OCI-LY7 (cell line): ENCODE measurements around the gene CLPSL2. TPM values are rescaled to one million over a fixed set of nuclear protein-coding genes. Genes with fewer than 3 reads are reported as not detected.

Source experiments
- BruUV-seq: library from RNA; stranded (reverse); fragments of 400-500 nt; replicated peaks from 2 replicates; lab custom pipeline; 2021; lab: Mats Ljungman, UMichigan
- CTCF ChIA-PET: fragments of 300-600 bp; sonication (Branson Sonifier 250); formaldehyde crosslinking; loops from one replicate; lab custom pipeline; 2022; ENCODE audit warnings: antibody characterized with exemption; ENCODE audit not compliant: unreplicated experiment; lab: Charles Lee
- POLR2A ChIA-PET: fragments of 300-600 bp; sonication (Branson Sonifier 250); formaldehyde crosslinking; loops from one replicate; lab custom pipeline; 2022; ENCODE audit warnings: antibody characterized with exemption; lab: Charles Lee
- DNase-seq: peaks from one replicate; pipeline ENCODE4 v3.0.0-alpha.2; 2015; ENCODE audit warnings: low spot score
- H2AFZ ChIP-seq: fragments of 200-600 bp; sonication (generic), shearing (Covaris generic); 2 replicates; pipeline ENCODE4 v1.6.1; 2014; ENCODE audit warnings: mild to moderate bottlenecking, antibody characterized with exemption, low read length, moderate library complexity
- H3K27ac ChIP-seq: fragments of 200-600 bp; sonication (generic); 2 replicates; pipeline ENCODE4 v1.5.1; 2014; ENCODE audit warnings: mixed run types, low read depth, mild to moderate bottlenecking, moderate library complexity, low read length, inconsistent platforms; ENCODE audit not compliant: poor library complexity, severe bottlenecking
- H3K36me3 ChIP-seq: fragments of 200-600 bp; sonication (generic); 2 replicates; pipeline ENCODE4 v1.6.1; 2014; ENCODE audit warnings: mild to moderate bottlenecking, antibody characterized with exemption, low read length, moderate library complexity, mixed read lengths; ENCODE audit not compliant: insufficient read depth
- H3K4me1 ChIP-seq: fragments of 200-600 bp; sonication (generic); 2 replicates; pipeline ENCODE4 v1.5.1; 2014; ENCODE audit warnings: mild to moderate bottlenecking, low read length; ENCODE audit not compliant: insufficient read depth, poor library complexity, severe bottlenecking
- H3K4me2 ChIP-seq: fragments of 200-600 bp; sonication (generic); 2 replicates; pipeline ENCODE4 v1.6.1; 2014; ENCODE audit warnings: mild to moderate bottlenecking, low read length
- H3K4me3 ChIP-seq: fragments of 200-600 bp; sonication (generic); 2 replicates; pipeline ENCODE4 v1.5.1; 2014; ENCODE audit warnings: mild to moderate bottlenecking, low read depth, low read length; ENCODE audit not compliant: poor library complexity, severe bottlenecking
- H3K79me2 ChIP-seq: fragments of 200-600 bp; sonication (generic); 2 replicates; pipeline ENCODE4 v1.6.1; 2016; ENCODE audit warnings: low read depth, mild to moderate bottlenecking, low read length, moderate library complexity, mixed read lengths; ENCODE audit not compliant: insufficient read depth
- H3K9me2 ChIP-seq: fragments of 200-600 bp; sonication (generic); 2 replicates; pipeline ENCODE4 v1.6.1; 2016; ENCODE audit warnings: mild to moderate bottlenecking, low read length, mixed read lengths; ENCODE audit not compliant: insufficient read depth
- H3K9me3 ChIP-seq: fragments of 200-600 bp; sonication (generic); 2 replicates; pipeline ENCODE4 v1.6.1; 2014; ENCODE audit warnings: mild to moderate bottlenecking, mixed run types, low read length, mixed read lengths
- H4K20me1 ChIP-seq: fragments of 200-600 bp; sonication (generic); 2 replicates; pipeline ENCODE4 v1.6.1; 2014; ENCODE audit warnings: mild to moderate bottlenecking, antibody characterized with exemption, low read length, moderate library complexity, mixed read lengths; ENCODE audit not compliant: insufficient read depth
- EZH2phosphoT487 ChIP-seq: fragments of 200-600 bp; sonication (generic); IDR thresholded peaks from 2 replicates; pipeline ENCODE4 v1.6.1; 2018; ENCODE audit warnings: low read depth, borderline replicate concordance, mild to moderate bottlenecking, mixed run types, antibody characterized with exemption, low read length, moderate library complexity, mixed read lengths
- intact Hi-C: fragments of 100-400 bp; cut with micrococcal nuclease; formaldehyde crosslinking; loops from one replicate; pipeline ENCODE4 v1.10.0; 2022; ENCODE audit not compliant: unreplicated experiment
- total RNA-seq, 2 experiments: library from RNA; depleted of rRNA in 1 of 2; stranded (reverse); fragments of >200 nt in 1 of 2; shearing (Covaris generic) in 1 of 2; gene quantifications; 2 replicates each; pipeline ENCODE4 v1.2.3, GENCODE V29; 2014 to 2022
- TF ChIP-seq, protein P1 (sequence below): fragments of 200-600 bp; sonication (generic); conservative IDR thresholded peaks from 2 replicates; pipeline ENCODE4 v1.5.1; 2014; ENCODE audit warnings: mild to moderate bottlenecking, antibody characterized with exemption, low read length, moderate library complexity, mixed read lengths

CLPSL2 gene
- total RNA-seq, 2 experiments from 2014 or later, result not detected

DNA sequence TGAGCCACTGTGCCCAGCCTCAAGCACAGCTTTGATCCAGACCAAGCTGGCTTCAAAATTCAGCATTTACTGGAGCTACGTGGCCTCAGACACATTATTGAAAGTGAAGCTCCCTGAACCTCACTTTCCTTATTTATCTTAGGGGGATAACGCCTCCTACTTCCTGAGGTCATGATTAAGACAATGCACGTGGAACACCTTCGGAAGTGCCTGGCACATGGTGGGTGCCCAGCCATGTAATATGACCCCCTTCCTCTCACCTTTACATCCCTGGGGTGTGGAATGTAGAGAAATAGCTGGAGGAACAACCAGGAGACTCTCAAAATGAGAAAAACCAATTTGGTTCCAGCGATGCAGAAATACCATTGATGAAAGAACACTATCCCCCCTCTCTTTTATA lies 22.3 kb downstream of the CLPSL2 start:
- intact Hi-C loops, result no loop called here
- BruUV-seq, result no TSS peak

DNA sequence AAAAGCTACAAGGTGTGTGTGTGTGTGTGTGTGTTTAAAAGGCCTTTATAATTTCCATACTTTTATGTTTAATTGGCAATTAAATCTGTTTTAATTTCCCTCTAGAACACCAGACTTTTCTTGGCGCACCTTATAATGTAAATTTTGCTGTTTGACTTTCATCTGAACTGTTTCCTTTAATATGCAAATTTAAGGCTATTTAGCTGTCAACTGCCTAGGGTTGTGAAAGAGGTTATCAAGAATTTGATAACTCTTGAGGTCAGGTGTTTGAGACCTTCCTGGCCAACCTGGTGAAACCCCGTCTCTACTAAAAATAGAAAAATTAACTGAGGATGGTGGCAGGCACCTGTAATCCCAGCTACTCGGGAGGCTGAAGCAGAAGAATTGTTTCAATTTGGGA lies 24.8 kb downstream of the CLPSL2 start:
- Histone ChIP-seq H3K4me1 (no peaks in the 10 kb centered on the region), H3K36me3 (no peaks in the 10 kb centered on the region), H3K9me3 (no peaks in the 10 kb centered on the region), H4K20me1 (no peaks in the 10 kb centered on the region), H3K4me2 (no peak overlapping the region), H3K4me3 (no peak overlapping the region), H3K79me2 (no peaks in the 10 kb centered on the region), H3K27ac (no peak overlapping the region), H2AFZ (no peak overlapping the region), H3K9me2 (no peaks in the 10 kb centered on the region)
- no TSS peak for BruUV-seq
- no peak for DNase-seq
- intact Hi-C loops, result no loop called here
- CTCF ChIA-PET, result no interaction called here
- POLR2A ChIA-PET, result interaction anchor here (0.6 to 1.1 kb wide), 2 partner anchors 8 to 1728 kb away, joined by 3 to 5 read pairs; no protein-coding TSS in a partner anchor
- TF ChIP-seq EZH2phosphoT487, result no peak
- TF ChIP-seq, protein P1, sequence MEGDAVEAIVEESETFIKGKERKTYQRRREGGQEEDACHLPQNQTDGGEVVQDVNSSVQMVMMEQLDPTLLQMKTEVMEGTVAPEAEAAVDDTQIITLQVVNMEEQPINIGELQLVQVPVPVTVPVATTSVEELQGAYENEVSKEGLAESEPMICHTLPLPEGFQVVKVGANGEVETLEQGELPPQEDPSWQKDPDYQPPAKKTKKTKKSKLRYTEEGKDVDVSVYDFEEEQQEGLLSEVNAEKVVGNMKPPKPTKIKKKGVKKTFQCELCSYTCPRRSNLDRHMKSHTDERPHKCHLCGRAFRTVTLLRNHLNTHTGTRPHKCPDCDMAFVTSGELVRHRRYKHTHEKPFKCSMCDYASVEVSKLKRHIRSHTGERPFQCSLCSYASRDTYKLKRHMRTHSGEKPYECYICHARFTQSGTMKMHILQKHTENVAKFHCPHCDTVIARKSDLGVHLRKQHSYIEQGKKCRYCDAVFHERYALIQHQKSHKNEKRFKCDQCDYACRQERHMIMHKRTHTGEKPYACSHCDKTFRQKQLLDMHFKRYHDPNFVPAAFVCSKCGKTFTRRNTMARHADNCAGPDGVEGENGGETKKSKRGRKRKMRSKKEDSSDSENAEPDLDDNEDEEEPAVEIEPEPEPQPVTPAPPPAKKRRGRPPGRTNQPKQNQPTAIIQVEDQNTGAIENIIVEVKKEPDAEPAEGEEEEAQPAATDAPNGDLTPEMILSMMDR, result no peak

More for the DNA sequence above, 22.3 kb downstream of the CLPSL2 start:
- ChIA-PET POLR2A (no interaction called here), CTCF (no interaction called here)
- H2AFZ ChIP-seq, result no peak overlapping the region
- no peak overlapping the region for H3K4me3 ChIP-seq
- H4K20me1 ChIP-seq, result no peaks in the 10 kb centered on the region
- no peaks in the 10 kb centered on the region for H3K9me2 ChIP-seq
- H3K4me2 ChIP-seq, result no peak overlapping the region
- DNase-seq, result no peak
- no peak for TF ChIP-seq EZH2phosphoT487
- TF ChIP-seq, protein P1, result no peak
- no peaks in the 10 kb centered on the region for H3K79me2 ChIP-seq
- no peak overlapping the region for H3K27ac ChIP-seq
- no peaks in the 10 kb centered on the region for H3K4me1 ChIP-seq
- no peaks in the 10 kb centered on the region for H3K36me3 ChIP-seq
- H3K9me3 ChIP-seq, result no peaks in the 10 kb centered on the region

DNA sequence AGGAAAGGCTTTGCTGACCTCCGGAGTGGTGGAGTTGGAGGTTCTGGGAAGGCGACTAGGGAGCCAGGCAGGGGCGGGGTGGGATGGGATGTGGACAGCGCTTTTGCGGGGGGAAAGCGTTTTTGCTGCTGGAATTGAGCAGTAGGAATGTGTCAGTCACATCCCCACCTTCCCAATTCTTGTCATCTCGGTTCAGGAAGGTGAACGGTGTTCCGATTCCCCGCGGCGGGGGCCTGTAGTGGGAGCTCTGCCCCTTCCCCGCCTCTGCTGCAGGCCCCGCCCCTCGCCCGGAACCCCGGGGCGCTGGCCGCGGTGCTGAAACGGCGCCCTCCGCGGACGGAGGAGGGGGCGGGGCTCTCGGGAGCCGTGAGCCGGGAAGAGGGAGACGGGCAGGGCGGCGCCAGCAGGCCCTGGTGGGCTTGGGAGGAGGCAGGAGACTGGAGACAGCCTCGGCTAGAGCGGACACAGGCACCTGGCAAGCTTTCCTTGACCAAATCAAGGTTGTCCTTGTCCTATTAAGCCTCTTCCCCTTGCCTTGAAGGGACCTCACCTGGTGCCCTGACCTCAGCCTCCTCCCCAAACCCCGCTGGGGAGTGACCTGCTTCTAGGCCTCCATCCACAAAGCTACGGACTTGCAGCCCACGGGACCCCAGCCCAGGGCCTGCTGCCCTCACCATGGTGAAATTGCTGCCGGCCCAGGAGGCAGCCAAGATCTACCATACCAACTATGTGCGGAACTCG lies 28.8 kb downstream of the CLPSL2 start, which contains the start of gene LHFPL5:
LHFPL5 (plus strand) TSS at position 357 of the 741 bp plus-strand sequence; CDS start at position 676, 319 bp downstream.
- CTCF ChIA-PET, result no interaction called here
- Histone ChIP-seq H3K9me2 (no peaks in the 10 kb centered on the region), H3K4me1 (no peaks in the 10 kb centered on the region), H4K20me1 (no peaks in the 10 kb centered on the region), H3K36me3 (no peaks in the 10 kb centered on the region), H3K9me3 (no peaks in the 10 kb centered on the region), H3K4me3 (no peak within 1 kb of the TSS), H3K27ac (no peak within 1 kb of the TSS), H3K4me2 (no peak within 1 kb of the TSS), H3K79me2 (no peaks in the 10 kb centered on the region), H2AFZ (no peak within 1 kb of the TSS)
- TF ChIP-seq, protein P1, result no peak
- no peak for TF ChIP-seq EZH2phosphoT487
- BruUV-seq, result no TSS peak
- intact Hi-C loops, result no loop called here
- POLR2A ChIA-PET, result no interaction called here
- DNase-seq, result peak; percentile 19
